HG02970 (cell line): ENCODE data around the gene PTPRM.

ENCODE experiments used
- ATAC-seq: cut with Tn5 transposase; IDR thresholded peaks from one replicate; pipeline ENCODE4 v1.9.1; 2021; ENCODE audit warnings: mild to moderate bottlenecking, moderate library complexity, moderate number of reproducible peaks; ENCODE audit not compliant: unreplicated experiment, low FRiP score

PTPRM gene

GRCh38 chr18:8286303-8286702 lies 719.2 kb downstream of the PTPRM start:
- no peak for ATAC-seq

GRCh38 chr18:8287196-8287885 lies 720.2 kb downstream of the PTPRM start:
- ATAC-seq, result no peak

GRCh38 chr18:8288472-8289195 lies 721.5 kb downstream of the PTPRM start:
- ATAC-seq, result no peak

GRCh38 chr18:8290435-8290834 lies 723.3 kb downstream of the PTPRM start:
- ATAC-seq, result no peak

GRCh38 chr18:8290913-8291312 lies 723.8 kb downstream of the PTPRM start:
- ATAC-seq, result no peak

GRCh38 chr18:8293184-8293583 lies 726.1 kb downstream of the PTPRM start:
- ATAC-seq, result no peak

GRCh38 chr18:8296886-8297616 lies 729.9 kb downstream of the PTPRM start:
- ATAC-seq, result no peak

GRCh38 chr18:8298186-8298585 lies 731.1 kb downstream of the PTPRM start:
- no peak for ATAC-seq

- no peak for ATAC-seq
These were observed 732.2 kb downstream of the PTPRM start for GRCh38 chr18:8299054-8299980.

GRCh38 chr18:8300751-8301410 lies 733.8 kb downstream of the PTPRM start:
- no peak for ATAC-seq

GRCh38 chr18:8301427-8302172 lies 734.5 kb downstream of the PTPRM start:
- ATAC-seq, result no peak

- ATAC-seq, result no peak
These were observed 736.1 kb downstream of the PTPRM start for GRCh38 chr18:8303151-8303755.

- ATAC-seq, result no peak
These were observed 740.8 kb downstream of the PTPRM start for GRCh38 chr18:8307960-8308359.

- ATAC-seq, result no peak
These were observed 745.9 kb downstream of the PTPRM start for GRCh38 chr18:8313043-8313442.

- no peak for ATAC-seq
These were observed 747.0 kb downstream of the PTPRM start for GRCh38 chr18:8314124-8314523.

- ATAC-seq, result no peak
These were observed 752.8 kb downstream of the PTPRM start for GRCh38 chr18:8319798-8320489.

- no peak for ATAC-seq
These were observed 755.4 kb downstream of the PTPRM start for GRCh38 chr18:8322486-8322885.
